Cardiac fibroblast (primary cell): ENCODE measurements around the gene GABRE.
A peak's percentile ranks its signal among the peaks of the same experiment; 100 is the strongest.

Experiments
- DNase-seq, 2 donors: peaks; one replicate each; pipeline versions ENCODE4 v3.0.0 to v3.0.0-alpha.2; 2010; ENCODE audit warnings: low read depth in 2 of 2
- H3K4me3 ChIP-seq, 2 donors: replicated peaks in 1 of 2; 1 replicate in 1 of 2; 2 replicates in 1 of 2; pipeline ENCODE4 v1.5.1; 2011; ENCODE audit warnings: low read depth in 2 of 2, low read length in 2 of 2, mild to moderate bottlenecking in 2 of 2, moderate library complexity in 1 of 2
- TF ChIP-seq, protein P1 (sequence below): IDR thresholded peaks from one replicate; pipeline ENCODE4 v1.5.1; 2011; ENCODE audit warnings: low read depth, mild to moderate bottlenecking, low read length, inconsistent platforms

GABRE gene

GRCh38 chrX:151938172-151938571 is 36.3 kb downstream of the GABRE start:
- no peak for DNase-seq
- TF ChIP-seq, protein P1, sequence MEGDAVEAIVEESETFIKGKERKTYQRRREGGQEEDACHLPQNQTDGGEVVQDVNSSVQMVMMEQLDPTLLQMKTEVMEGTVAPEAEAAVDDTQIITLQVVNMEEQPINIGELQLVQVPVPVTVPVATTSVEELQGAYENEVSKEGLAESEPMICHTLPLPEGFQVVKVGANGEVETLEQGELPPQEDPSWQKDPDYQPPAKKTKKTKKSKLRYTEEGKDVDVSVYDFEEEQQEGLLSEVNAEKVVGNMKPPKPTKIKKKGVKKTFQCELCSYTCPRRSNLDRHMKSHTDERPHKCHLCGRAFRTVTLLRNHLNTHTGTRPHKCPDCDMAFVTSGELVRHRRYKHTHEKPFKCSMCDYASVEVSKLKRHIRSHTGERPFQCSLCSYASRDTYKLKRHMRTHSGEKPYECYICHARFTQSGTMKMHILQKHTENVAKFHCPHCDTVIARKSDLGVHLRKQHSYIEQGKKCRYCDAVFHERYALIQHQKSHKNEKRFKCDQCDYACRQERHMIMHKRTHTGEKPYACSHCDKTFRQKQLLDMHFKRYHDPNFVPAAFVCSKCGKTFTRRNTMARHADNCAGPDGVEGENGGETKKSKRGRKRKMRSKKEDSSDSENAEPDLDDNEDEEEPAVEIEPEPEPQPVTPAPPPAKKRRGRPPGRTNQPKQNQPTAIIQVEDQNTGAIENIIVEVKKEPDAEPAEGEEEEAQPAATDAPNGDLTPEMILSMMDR = no peak
- no peak overlapping the region for H3K4me3 ChIP-seq

DNA sequence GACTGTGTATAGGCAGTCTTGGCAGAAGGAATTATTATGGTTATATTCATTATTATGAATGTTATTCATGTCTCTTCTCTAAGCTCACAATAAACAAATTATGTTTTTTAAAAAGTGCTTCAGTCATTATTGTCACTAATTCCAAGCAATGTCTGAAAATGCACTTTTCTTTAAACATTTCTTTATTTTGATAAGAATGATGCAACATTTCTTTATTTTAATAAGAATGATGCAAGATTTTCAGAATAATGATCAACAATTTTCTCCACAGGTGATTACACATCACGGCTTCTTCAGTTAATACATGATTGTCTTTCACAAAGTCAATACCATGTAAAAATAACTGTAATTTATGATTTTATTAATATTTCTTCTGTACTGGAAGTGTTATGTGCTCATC is 39.1 kb downstream of the GABRE start:
- TF ChIP-seq, protein P1 = no peak
- no peak for DNase-seq
- H3K4me3 ChIP-seq = no peak overlapping the region

DNA sequence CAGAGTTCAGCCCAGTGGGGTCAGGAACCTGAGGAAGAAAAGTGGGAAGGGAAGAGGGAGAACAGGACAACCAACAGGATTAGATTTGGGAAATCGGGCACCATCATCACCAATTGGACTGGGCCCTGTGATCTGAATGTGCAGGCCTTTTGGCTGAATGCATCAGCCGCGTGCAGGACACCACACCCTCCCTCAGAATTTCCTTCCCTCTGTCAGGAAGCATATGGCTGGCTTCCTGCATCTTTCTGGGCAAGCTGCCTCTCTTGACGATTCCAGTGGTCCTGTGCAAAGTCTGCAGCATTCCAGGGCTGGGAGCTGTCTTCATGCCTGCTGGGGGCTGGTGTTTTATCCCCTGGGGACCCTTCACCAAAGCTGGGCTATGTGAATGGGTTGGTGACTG is 45.4 kb downstream of the GABRE start:
- TF ChIP-seq, protein P1 = no peak
- no peak overlapping the region for H3K4me3 ChIP-seq
- DNase-seq = peak in 1 of 2 donors; percentile 35

DNA sequence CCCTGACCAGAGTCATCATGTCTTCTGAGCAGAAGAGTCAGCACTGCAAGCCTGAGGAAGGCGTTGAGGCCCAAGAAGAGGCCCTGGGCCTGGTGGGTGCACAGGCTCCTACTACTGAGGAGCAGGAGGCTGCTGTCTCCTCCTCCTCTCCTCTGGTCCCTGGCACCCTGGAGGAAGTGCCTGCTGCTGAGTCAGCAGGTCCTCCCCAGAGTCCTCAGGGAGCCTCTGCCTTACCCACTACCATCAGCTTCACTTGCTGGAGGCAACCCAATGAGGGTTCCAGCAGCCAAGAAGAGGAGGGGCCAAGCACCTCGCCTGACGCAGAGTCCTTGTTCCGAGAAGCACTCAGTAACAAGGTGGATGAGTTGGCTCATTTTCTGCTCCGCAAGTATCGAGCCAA is 50.8 kb downstream of the GABRE start:
- TF ChIP-seq, protein P1 = no peak
- no peak overlapping the region for H3K4me3 ChIP-seq
- DNase-seq = no peak

DNA sequence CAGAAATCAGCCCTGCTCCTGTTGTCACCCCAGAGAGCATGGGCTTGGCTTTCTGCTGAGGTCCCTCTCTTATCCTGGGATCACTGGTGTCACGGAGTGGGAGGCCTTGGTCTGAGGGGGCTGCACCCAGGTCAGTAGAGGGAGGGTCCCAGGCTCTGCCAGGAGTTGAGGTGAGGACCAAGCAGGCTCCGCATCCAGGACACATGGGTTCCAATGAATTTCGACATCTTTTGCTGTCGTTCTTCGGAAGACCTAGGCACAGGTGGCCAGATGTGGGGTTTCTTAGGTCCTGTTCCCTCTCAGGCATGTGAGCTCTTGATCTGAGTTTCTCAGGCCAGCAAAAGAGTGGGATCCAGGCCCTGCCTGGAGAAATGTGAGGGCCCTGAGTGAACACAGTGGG is 51.8 kb downstream of the GABRE start:
- no peak overlapping the region for H3K4me3 ChIP-seq
- TF ChIP-seq, protein P1 = no peak
- DNase-seq = no peak

GRCh38 chrX:151921866-151922265 is 52.6 kb downstream of the GABRE start:
- TF ChIP-seq, protein P1 = no peak
- DNase-seq = no peak
- no peak overlapping the region for H3K4me3 ChIP-seq

- H3K4me3 ChIP-seq = no peak overlapping the region
- no peak for DNase-seq
- TF ChIP-seq, protein P1 = no peak
Observed at GRCh38 chrX:151921292-151921691, 53.2 kb downstream of the GABRE start.
